K562 (cell line): ENCODE data around the gene MXRA7. TPM values are rescaled to one million over a fixed set of nuclear protein-coding genes. Genes with fewer than 3 reads are reported as not detected.

Experiments used
- ASH1L ChIP-seq: fragments of 450-650 bp; IDR thresholded peaks from 2 replicates; pipeline ENCODE4 v1.6.1; 2018; ENCODE audit warnings: borderline replicate concordance, mild to moderate bottlenecking, low read depth; ENCODE audit not compliant: partially characterized antibody
- BHLHE40 ChIP-seq: IDR thresholded peaks from 2 replicates; pipeline ENCODE4 v1.6.1; 2011; ENCODE audit warnings: low read length, improper control_type of control experiment
- CAMTA2 ChIP-seq: fragments of 250-450 bp; sonication (Bioruptor Pico); conservative IDR thresholded peaks from 2 replicates; pipeline ENCODE4 v1.5.1; 2022
- FIP1L1 ChIP-seq: fragments of 200-400 bp; formaldehyde crosslinking; IDR thresholded peaks from 2 replicates; pipeline ENCODE4 v1.6.1; 2018; ENCODE audit warnings: mild to moderate bottlenecking, low read depth, low read length; ENCODE audit not compliant: poor library complexity, severe bottlenecking
- FOXA1 ChIP-seq: fragments of 450-650 bp; IDR thresholded peaks from 2 replicates; pipeline ENCODE4 v1.6.1; 2016; ENCODE audit warnings: mild to moderate bottlenecking, borderline replicate concordance
- HLTF ChIP-seq: fragments of 450-650 bp; IDR thresholded peaks from 2 replicates; pipeline ENCODE4 v1.6.1; 2016
- HMG20A ChIP-seq: fragments of 450-650 bp; formaldehyde crosslinking; conservative IDR thresholded peaks from 2 replicates; pipeline ENCODE4 v1.4.0; 2020; ENCODE audit warnings: mild to moderate bottlenecking, mixed read lengths
- KLF16 ChIP-seq: IDR thresholded peaks from 2 replicates; pipeline ENCODE4 v1.6.1; 2016; ENCODE audit warnings: antibody characterized with exemption
- LARP7 ChIP-seq: fragments of 450-650 bp; IDR thresholded peaks from 2 replicates; pipeline ENCODE4 v1.6.1; 2016
- MAFG ChIP-seq: fragments of 450-650 bp; conservative IDR thresholded peaks from 2 replicates; pipeline ENCODE4 v1.6.1; 2016; ENCODE audit warnings: missing genetic modification characterization, missing compliant biosample characterization
- MED1 ChIP-seq: sonication (generic); formaldehyde crosslinking; IDR thresholded peaks from 2 replicates; pipeline ENCODE4 v1.8.1; 2023; ENCODE audit warnings: missing genetic modification reagents, borderline replicate concordance
- MTA3 ChIP-seq: fragments of 450-650 bp; formaldehyde crosslinking; IDR thresholded peaks from 2 replicates; pipeline ENCODE4 v1.6.1; 2017; ENCODE audit warnings: mild to moderate bottlenecking, borderline replicate concordance
- MYC ChIP-seq, 2 experiments: fragments of 250-450 bp in 1 of 2; sonication (Bioruptor Pico) in 1 of 2; IDR thresholded peaks; 2 replicates each; pipeline versions ENCODE4 v1.5.1 to v1.6.1; 2012 to 2021; ENCODE audit warnings: low read depth in 2 of 2, borderline replicate concordance in 1 of 2, improper control_type of control experiment in 1 of 2, low read length in 1 of 2, mild to moderate bottlenecking in 1 of 2, moderate library complexity in 1 of 2
- NEUROD1 ChIP-seq: fragments of 150-350 bp; IDR thresholded peaks from 2 replicates; pipeline ENCODE4 v1.6.1; 2014; ENCODE audit warnings: borderline replicate concordance, low read length, low read depth; ENCODE audit not compliant: partially characterized antibody
- NFIC ChIP-seq: fragments of 450-650 bp; IDR thresholded peaks from 2 replicates; pipeline ENCODE4 v1.6.1; 2017; ENCODE audit warnings: mild to moderate bottlenecking, inconsistent platforms
- POLR2AphosphoS5 ChIP-seq: IDR thresholded peaks from 2 replicates; pipeline ENCODE4 v1.6.1; 2011; ENCODE audit warnings: mild to moderate bottlenecking, low read depth, low read length, moderate library complexity; ENCODE audit not compliant: control insufficient read depth, insufficient read depth
- RCOR1 ChIP-seq, 2 experiments: IDR thresholded peaks; 2 replicates each; pipeline ENCODE4 v1.6.1; 2012; ENCODE audit warnings: low read depth in 2 of 2, low read length in 2 of 2, borderline replicate concordance in 1 of 2, improper control_type of control experiment in 1 of 2
- RUNX1 ChIP-seq: sonication (generic); IDR thresholded peaks from 2 replicates; pipeline ENCODE4 v1.6.1; 2016; ENCODE audit warnings: antibody characterized with exemption, low read depth
- STAG1 ChIP-seq: sonication (generic); formaldehyde crosslinking; IDR thresholded peaks from 2 replicates; pipeline ENCODE4 v1.5.0; 2020; ENCODE audit warnings: missing genetic modification reagents, borderline replicate concordance
- STAT5B ChIP-seq: fragments of 250-450 bp; sonication (Bioruptor Pico); IDR thresholded peaks from 2 replicates; pipeline ENCODE4 v1.8.0; 2021; ENCODE audit warnings: mild to moderate bottlenecking, inconsistent platforms
- TEAD2 ChIP-seq: fragments of 450-650 bp; IDR thresholded peaks from 2 replicates; pipeline ENCODE4 v1.6.1; 2016; ENCODE audit warnings: missing genetic modification characterization, control low read depth, missing compliant biosample characterization
- XRCC4 ChIP-seq: IDR thresholded peaks from one replicate; pipeline ENCODE4 v1.6.1; 2011; ENCODE audit not compliant: insufficient read depth, insufficient read length; ENCODE audit errors: extremely low read depth
- ZBTB1 ChIP-seq: sonication (generic); formaldehyde crosslinking; IDR thresholded peaks from 2 replicates; pipeline ENCODE4 v1.8.1; 2023; ENCODE audit warnings: missing genetic modification reagents, low read depth, mild to moderate bottlenecking, borderline replicate concordance
- ZFP36 ChIP-seq: fragments of 150-350 bp; IDR thresholded peaks from 2 replicates; pipeline ENCODE4 v1.6.1; 2018; ENCODE audit warnings: low read length, low read depth; ENCODE audit not compliant: partially characterized antibody
- ZNF143 ChIP-seq: sonication (generic); formaldehyde crosslinking; IDR thresholded peaks from 2 replicates; pipeline ENCODE4 v1.9.0; 2022; ENCODE audit warnings: mild to moderate bottlenecking, missing genetic modification reagents
- ZNF695 ChIP-seq: fragments of 450-650 bp; formaldehyde crosslinking; IDR thresholded peaks from 2 replicates; pipeline ENCODE4 v1.4.0; 2020; ENCODE audit warnings: mild to moderate bottlenecking, moderate library complexity
- ZNF764 ChIP-seq: fragments of 250-450 bp; sonication (Bioruptor Pico); IDR thresholded peaks from 2 replicates; pipeline ENCODE4 v1.4.0; 2020; ENCODE audit warnings: low read depth, mild to moderate bottlenecking, moderate library complexity
- ZSCAN29 ChIP-seq: fragments of 450-650 bp; IDR thresholded peaks from 2 replicates; pipeline ENCODE4 v1.6.1; 2017
- polyA plus RNA-seq, 8 experiments: library from polyadenylated mRNA; depleted of rRNA in 4 of 8; stranded (reverse) in 5 of 8; unstranded in 3 of 8; fragments of >200 nt; fragmentation: Nextera tagmentation in 2 of 8; fragmentation: Illumina TruSeq in 1 of 8; extraction: Ambion mirVana in 2 of 8; extraction: Trizol in 1 of 8; gene quantifications; 2 replicates each; pipeline versions ENCODE4 v1.2.1 to v1.2.3, GENCODE V29; 2011 to 2014; ENCODE audit warnings: inconsistent platforms in 1 of 8, missing spikeins in 1 of 8
- total RNA-seq, 7 experiments: library from RNA; depleted of rRNA in 6 of 7; stranded (reverse); fragments of >200 nt in 6 of 7; fragmentation: Illumina TruSeq in 2 of 7; extraction: Trizol in 2 of 7; gene quantifications; 2 replicates each; pipeline versions ENCODE4 v1.2.1 to v1.2.3, GENCODE V29; 2011 to 2021; ENCODE audit warnings: low replicate concordance in 1 of 7
- TF ChIP-seq, protein P1 (sequence below): fragments of 450-650 bp; IDR thresholded peaks from 2 replicates; pipeline ENCODE4 v1.6.1; 2018; ENCODE audit warnings: mild to moderate bottlenecking, low read depth; ENCODE audit not compliant: partially characterized antibody
- TF ChIP-seq, protein P2 (sequence below): fragments of 450-650 bp; formaldehyde crosslinking; IDR thresholded peaks from 2 replicates; pipeline ENCODE4 v1.4.0; 2022; ENCODE audit warnings: missing genetic modification characterization

The MXRA7 gene
- total and polyA plus RNA-seq, 9 of the 15 experiments (the other 6 are each of a cell fraction or from before 2014, with no cell fraction given) = 2.6 to 38.4 (median 14.3) TPM

DNA sequence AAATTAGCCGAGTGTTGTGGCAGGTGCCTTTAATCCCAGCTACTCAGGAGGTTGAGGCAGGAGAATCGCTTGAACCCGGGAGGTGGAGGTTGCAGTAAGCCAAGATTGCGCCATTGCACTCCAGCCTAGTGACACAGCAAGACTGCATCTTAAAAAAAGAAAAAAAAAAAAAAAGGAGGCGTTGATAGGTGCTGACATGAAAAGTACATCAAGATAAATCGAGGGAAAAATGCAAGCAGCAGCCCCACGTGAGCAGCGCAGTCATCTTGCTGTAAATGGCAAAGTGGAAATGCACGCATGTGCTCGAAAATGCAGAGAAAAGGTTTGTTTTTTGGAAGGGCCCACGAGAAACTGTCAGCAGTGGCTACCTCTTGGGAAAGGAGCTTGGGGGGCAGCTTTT lies 20.9 kb downstream of the MXRA7 start (continued):
- TF ChIP-seq TEAD2 (tag) (no peak), CAMTA2 (CRISPR knock-in tag) (no peak), RUNX1 (no peak), MAFG (tag) (peak; percentile 80), FIP1L1 (no peak), ZBTB1 (CRISPR knock-in tag) (no peak), ZNF764 (CRISPR knock-in tag) (no peak), ZFP36 (no peak), MYC (IDR thresholded peaks at IDR 0.05; ENCODE audit: low read depth, low read length) (0 out of 2 replicates have a peak, but pooled peaks have one; percentile 33), MYC (CRISPR knock-in tag; IDR thresholded peaks at IDR 0.05; ENCODE audit: borderline replicate concordance, low read depth) (no peak), NFIC (no peak), NEUROD1 (no peak), ZNF143 (CRISPR knock-in tag) (no peak), POLR2AphosphoS5 (no peak), BHLHE40 (peak; percentile 66), MTA3 (no peak), XRCC4 (no peak), STAG1 (CRISPR knock-in tag) (no peak), FOXA1 (no peak), LARP7 (no peak), RCOR1 (IDR thresholded peaks at IDR 0.05; ENCODE audit: borderline replicate concordance in 1 of 2, low read depth in 2 of 2, low read length in 2 of 2) (peak in 1 of 2 experiments; percentile 12; a peak in 1 of 4 replicates), ZNF695 (no peak), ASH1L (no peak), HLTF (no peak), MED1 (CRISPR knock-in tag) (no peak), KLF16 (no peak), HMG20A (CRISPR knock-in tag) (no peak), STAT5B (CRISPR knock-in tag) (no peak), ZSCAN29 (no peak)
- TF ChIP-seq, protein P1, sequence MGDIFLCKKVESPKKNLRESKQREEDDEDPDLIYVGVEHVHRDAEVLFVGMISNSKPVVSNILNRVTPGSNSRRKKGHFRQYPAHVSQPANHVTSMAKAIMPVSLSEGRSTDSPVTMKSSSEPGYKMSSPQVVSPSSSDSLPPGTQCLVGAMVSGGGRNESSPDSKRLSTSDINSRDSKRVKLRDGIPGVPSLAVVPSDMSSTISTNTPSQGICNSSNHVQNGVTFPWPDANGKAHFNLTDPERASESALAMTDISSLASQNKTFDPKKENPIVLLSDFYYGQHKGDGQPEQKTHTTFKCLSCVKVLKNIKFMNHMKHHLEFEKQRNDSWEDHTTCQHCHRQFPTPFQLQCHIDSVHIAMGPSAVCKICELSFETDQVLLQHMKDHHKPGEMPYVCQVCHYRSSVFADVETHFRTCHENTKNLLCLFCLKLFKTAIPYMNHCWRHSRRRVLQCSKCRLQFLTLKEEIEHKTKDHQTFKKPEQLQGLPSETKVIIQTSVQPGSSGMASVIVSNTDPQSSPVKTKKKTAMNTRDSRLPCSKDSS = no peak
- TF ChIP-seq, protein P2, sequence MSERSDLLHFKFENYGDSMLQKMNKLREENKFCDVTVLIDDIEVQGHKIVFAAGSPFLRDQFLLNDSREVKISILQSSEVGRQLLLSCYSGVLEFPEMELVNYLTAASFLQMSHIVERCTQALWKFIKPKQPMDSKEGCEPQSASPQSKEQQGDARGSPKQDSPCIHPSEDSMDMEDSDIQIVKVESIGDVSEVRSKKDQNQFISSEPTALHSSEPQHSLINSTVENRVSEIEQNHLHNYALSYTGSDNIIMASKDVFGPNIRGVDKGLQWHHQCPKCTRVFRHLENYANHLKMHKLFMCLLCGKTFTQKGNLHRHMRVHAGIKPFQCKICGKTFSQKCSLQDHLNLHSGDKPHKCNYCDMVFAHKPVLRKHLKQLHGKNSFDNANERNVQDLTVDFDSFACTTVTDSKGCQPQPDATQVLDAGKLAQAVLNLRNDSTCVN (CRISPR knock-in tag) = no peak
